GM23248 (cell line): ENCODE results near the gene ABCA2.

ENCODE experiments used
- EZH2 ChIP-seq: fragments of 200-600 bp; sonication (generic); IDR thresholded peaks from 2 replicates; pipeline ENCODE4 v1.6.1; 2018; ENCODE audit warnings: antibody characterized with exemption, mild to moderate bottlenecking; ENCODE audit not compliant: insufficient read depth, poor library complexity, severe bottlenecking
- EZH2phosphoT487 ChIP-seq: fragments of 200-600 bp; sonication (generic); IDR thresholded peaks from 2 replicates; pipeline ENCODE4 v1.6.1; 2018; ENCODE audit warnings: antibody characterized with exemption, moderate library complexity, mild to moderate bottlenecking, low read depth; ENCODE audit not compliant: insufficient read depth

- TF ChIP-seq EZH2 (no peak), EZH2phosphoT487 (no peak)
Measured at GRCh38 chr9:136981588-136982231, 46.3 kb downstream of the ABCA2 start.
